ENCODE results near the gene UBE3B. TPM values are rescaled to one million over a fixed set of nuclear protein-coding genes. Genes with fewer than 3 reads are reported as not detected.

The UBE3B gene
- total and polyA plus RNA-seq, 9 donors, result 12.1 to 53.4 (median 33.2) TPM

DNA sequence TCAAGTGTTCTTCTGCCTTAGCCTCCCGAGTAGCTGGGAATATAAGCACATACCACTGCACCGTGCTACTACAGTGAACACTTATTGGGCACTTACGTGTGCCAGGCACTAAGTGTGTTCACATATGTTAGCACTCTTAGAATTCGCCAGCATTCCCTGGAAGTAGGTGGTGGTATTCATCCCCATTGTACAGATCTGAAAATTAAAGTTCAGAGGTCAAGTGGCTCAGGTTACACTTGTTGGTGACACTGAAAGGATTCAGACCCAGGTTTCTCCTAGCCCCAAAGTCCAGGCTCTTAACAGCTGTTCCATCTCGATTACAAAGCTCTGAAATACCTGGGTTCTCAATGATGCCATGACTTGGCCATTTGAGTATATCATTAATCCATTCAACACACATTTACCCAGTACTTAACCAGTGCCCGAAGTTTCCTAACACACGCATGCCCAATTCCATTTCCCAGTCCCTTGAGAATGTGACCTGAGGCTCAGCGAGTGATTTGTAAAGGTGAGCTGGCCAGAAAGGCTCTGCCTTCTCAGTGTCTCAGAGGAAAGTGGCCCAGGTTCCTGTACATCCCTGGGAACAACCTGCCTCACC, 101.0 kb downstream of the UBE3B start:
- no peak for DNase-seq
- Histone ChIP-seq H3K9me3 (no peaks in the 10 kb centered on the region), H3K4me1 (ENCODE audit: insufficient read depth) (peaks cover 3% of the 10 kb centered on the region), H3K27me3 (no peaks in the 10 kb centered on the region), H3K36me3 (no peaks in the 10 kb centered on the region), H3K27ac (no peak overlapping the region), H3K4me3 (no peak overlapping the region)
- 84 to 94% (median 93%) methylated on average over 8 of the region's 8 CpGs for WGBS, 3 donors
- TF ChIP-seq, protein P1, sequence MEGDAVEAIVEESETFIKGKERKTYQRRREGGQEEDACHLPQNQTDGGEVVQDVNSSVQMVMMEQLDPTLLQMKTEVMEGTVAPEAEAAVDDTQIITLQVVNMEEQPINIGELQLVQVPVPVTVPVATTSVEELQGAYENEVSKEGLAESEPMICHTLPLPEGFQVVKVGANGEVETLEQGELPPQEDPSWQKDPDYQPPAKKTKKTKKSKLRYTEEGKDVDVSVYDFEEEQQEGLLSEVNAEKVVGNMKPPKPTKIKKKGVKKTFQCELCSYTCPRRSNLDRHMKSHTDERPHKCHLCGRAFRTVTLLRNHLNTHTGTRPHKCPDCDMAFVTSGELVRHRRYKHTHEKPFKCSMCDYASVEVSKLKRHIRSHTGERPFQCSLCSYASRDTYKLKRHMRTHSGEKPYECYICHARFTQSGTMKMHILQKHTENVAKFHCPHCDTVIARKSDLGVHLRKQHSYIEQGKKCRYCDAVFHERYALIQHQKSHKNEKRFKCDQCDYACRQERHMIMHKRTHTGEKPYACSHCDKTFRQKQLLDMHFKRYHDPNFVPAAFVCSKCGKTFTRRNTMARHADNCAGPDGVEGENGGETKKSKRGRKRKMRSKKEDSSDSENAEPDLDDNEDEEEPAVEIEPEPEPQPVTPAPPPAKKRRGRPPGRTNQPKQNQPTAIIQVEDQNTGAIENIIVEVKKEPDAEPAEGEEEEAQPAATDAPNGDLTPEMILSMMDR (IDR thresholded peaks at IDR 0.05), result no peak
- TF ChIP-seq POLR2A (IDR thresholded peaks at IDR 0.05) (no peak), EP300 (IDR thresholded peaks at IDR 0.05) (no peak)
- intact Hi-C loops (cut with DNase I), result no loop called here

DNA sequence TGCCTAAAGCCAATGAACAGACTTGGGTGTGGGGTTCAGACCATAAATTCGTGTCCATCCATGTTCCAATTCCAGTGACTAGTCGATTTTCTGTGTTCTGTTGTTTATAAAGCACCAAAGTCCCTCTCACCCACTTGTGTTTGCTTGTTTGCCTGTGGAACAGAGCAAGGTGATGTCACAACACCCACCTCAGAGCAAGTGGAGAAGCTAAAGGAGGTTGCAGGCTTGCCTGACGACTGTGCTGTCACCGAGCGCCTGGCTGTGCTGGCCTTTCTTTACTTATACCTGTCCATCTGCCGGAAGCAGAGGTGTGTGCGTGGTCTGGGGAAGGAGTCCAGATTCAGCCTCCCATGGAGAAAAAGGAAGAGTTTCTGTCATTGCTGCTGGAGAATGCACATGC, 102.2 kb downstream of the UBE3B start:
- TF ChIP-seq POLR2A (IDR thresholded peaks at IDR 0.05), result no peak
- TF ChIP-seq, protein P1 (IDR thresholded peaks at IDR 0.05), result no peak
- no peak for TF ChIP-seq EP300 (IDR thresholded peaks at IDR 0.05)
- 89 to 91% (median 91%) methylated on average over 7 of the region's 7 CpGs for WGBS, 3 donors
- Histone ChIP-seq H3K36me3 (no peaks in the 10 kb centered on the region), H3K4me3 (no peak overlapping the region), H3K27ac (no peak overlapping the region), H3K4me1 (ENCODE audit: insufficient read depth) (no peaks in the 10 kb centered on the region), H3K27me3 (no peaks in the 10 kb centered on the region), H3K9me3 (no peaks in the 10 kb centered on the region)
- intact Hi-C loops (cut with DNase I), result no loop called here
- no peak for DNase-seq

DNA sequence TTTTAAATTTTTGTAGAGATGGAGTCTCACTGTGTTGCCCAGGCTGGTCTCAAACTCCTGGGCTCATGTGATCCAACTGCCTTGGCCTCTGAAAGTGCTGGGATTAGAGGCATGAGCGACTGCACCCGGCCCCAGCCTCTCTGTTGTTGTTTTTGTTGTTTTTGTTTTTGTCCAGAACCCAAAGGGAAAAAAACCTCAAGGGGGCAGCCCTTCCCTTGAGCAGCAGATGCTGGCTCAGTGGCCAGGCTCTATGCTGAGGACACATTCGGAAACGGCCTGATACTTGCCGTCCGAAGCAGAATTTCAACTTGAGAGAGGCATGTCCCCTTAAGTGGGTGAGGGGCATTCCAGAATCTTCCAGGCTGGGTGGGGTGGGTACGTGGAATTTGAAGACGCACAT, 102.8 kb downstream of the UBE3B start:
- no peak overlapping the region for H3K4me3 ChIP-seq
- TF ChIP-seq EP300 (IDR thresholded peaks at IDR 0.05) (no peak), POLR2A (IDR thresholded peaks at IDR 0.05) (no peak)
- TF ChIP-seq, protein P1 (IDR thresholded peaks at IDR 0.05), result no peak
- H3K27me3 ChIP-seq, result no peaks in the 10 kb centered on the region
- 74 to 77% (median 75%) methylated on average over 8 of the region's 8 CpGs for WGBS, 3 donors
- H3K27ac ChIP-seq, result no peak overlapping the region
- intact Hi-C loops (cut with DNase I), result no loop called here
- no peak for DNase-seq
- H3K4me1 ChIP-seq (ENCODE audit: insufficient read depth), result no peaks in the 10 kb centered on the region
- no peaks in the 10 kb centered on the region for H3K9me3 ChIP-seq
- no peaks in the 10 kb centered on the region for H3K36me3 ChIP-seq

DNA sequence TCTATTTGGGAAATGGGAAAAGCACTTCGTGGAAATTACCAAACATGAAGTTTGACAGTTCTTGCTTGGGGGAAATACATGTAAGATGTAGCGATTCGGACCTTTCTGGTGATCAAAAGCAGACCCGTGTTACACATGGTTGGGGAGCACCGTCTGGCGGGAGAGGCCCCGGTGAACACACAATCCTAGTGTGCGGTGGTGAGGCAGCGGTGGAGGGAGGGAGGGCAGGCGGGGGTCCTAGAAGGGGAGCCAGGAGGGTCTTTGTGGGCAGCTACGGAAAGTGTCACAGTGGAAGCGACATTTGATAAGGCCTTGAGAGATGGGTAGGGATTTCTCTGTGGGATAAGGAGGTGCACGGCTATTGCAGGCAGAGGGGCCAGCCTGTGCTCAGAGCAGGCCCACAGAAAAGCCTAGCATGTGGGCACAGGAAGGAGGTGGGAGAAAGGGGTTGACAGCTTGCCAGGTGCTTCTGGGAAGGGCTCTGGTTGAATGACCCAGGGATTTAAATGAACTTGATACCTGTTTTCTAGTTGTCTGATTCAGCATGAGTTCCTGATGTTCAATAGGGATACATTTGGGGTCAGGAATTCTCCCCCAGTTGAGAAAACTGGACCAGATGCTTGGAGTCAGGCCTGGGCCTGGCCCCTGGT, 103.4 kb downstream of the UBE3B start:
- Histone ChIP-seq H3K4me1 (ENCODE audit: insufficient read depth) (no peaks in the 10 kb centered on the region), H3K4me3 (no peak overlapping the region), H3K36me3 (no peaks in the 10 kb centered on the region), H3K27ac (no peak overlapping the region), H3K27me3 (no peaks in the 10 kb centered on the region), H3K9me3 (no peaks in the 10 kb centered on the region)
- TF ChIP-seq, protein P1 (IDR thresholded peaks at IDR 0.05), result no peak
- no peak for DNase-seq
- intact Hi-C loops (cut with DNase I), result no loop called here
- WGBS, 3 donors, result 85 to 87% (median 87%) methylated on average over 13 of the region's 13 CpGs
